Type B pancreatic cell (in vitro differentiated cells): ENCODE results near the gene PNLIPRP2. TPM values are rescaled to one million over a fixed set of nuclear protein-coding genes. Genes with fewer than 3 reads are reported as not detected.

Experiments used
- DNase-seq: peaks from one replicate; pipeline ENCODE4 v3.0.0; 2021; ENCODE audit warnings: mixed read lengths; ENCODE audit not compliant: unreplicated experiment; ENCODE audit errors: extremely low spot score
- H3K27ac Mint-ChIP-seq: 2 replicates; pipeline ENCODE4 v1.8.0; 2021; ENCODE audit warnings: mild to moderate bottlenecking, mixed read lengths
- H3K27me3 Mint-ChIP-seq: 2 replicates; pipeline ENCODE4 v1.8.0; 2021; ENCODE audit warnings: mixed read lengths
- H3K36me3 Mint-ChIP-seq: 2 replicates; pipeline ENCODE4 v1.8.0; 2021; ENCODE audit warnings: mixed read lengths
- H3K4me1 Mint-ChIP-seq: one replicate; pipeline ENCODE4 v1.8.0; 2021; ENCODE audit warnings: mixed read lengths; ENCODE audit not compliant: unreplicated experiment
- H3K4me3 Mint-ChIP-seq: 2 replicates; pipeline ENCODE4 v1.8.0; 2021; ENCODE audit warnings: mild to moderate bottlenecking, mixed read lengths
- H3K9me3 Mint-ChIP-seq: 2 replicates; pipeline ENCODE4 v1.8.0; 2021; ENCODE audit warnings: mixed read lengths
- CTCF ChIP-seq: fragments of 200-600 bp; sonication (generic); conservative IDR thresholded peaks from 2 replicates; pipeline ENCODE4 v1.5.0; 2021; ENCODE audit warnings: antibody characterized with exemption, mild to moderate bottlenecking
- total RNA-seq: library from RNA; stranded (reverse); gene quantifications from 2 replicates; pipeline ENCODE4 v1.2.1, GENCODE V29; 2021; ENCODE audit warnings: low replicate concordance

Gene PNLIPRP2
- total RNA-seq, 1 donor from 2014 or later = 1.2 TPM

DNA sequence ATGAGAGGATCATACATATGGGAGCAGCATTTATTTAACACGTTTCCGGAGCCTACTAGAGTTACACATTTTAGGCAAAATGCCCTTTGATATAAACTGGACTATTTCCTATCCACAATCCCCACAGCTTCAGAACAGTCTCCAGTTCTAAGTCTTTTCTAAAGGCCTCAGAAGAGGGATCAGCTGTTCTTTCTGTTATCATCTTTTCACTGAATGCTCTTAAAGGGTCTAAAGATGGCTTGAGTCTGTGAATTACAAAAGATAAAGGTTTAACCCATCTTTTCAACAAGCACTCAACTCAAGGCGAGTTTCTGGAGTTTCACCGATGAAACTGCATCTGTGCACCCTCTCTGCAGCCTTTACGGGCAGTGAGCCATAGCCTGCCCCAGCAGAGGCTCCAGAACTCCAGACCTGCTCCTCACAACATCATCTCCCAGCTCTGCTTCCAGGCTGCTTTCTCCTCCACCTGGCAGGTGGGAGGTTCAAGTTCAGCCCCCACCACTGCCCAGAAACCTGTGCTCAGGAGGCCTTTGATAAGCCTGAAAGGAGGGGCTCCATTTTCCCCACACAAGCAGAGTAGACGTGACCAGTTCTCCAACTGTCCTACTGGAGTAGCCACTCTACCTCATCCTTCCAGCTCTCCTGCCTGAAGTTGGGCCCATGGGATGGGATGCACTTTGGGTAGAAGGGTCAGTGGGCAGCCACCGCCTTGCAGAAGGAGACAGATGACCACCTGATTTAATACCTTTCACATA lies 68.2 kb downstream of the PNLIPRP2 start:
- Mint-ChIP-seq H3K9me3 (no peaks in the 10 kb centered on the region), H3K27ac (no peak overlapping the region), H3K36me3 (peaks cover 4% of the 10 kb centered on the region), H3K27me3 (peaks cover 3% of the 10 kb centered on the region), H3K4me1 (peaks cover 9% of the 10 kb centered on the region), H3K4me3 (no peak overlapping the region)
- DNase-seq = no peak
- TF ChIP-seq CTCF = no peak

- Mint-ChIP-seq H3K9me3 (no peaks in the 10 kb centered on the region), H3K27me3 (peaks cover 3% of the 10 kb centered on the region), H3K27ac (no peak overlapping the region), H3K4me3 (no peak overlapping the region), H3K36me3 (peaks cover 4% of the 10 kb centered on the region), H3K4me1 (peaks cover 17% of the 10 kb centered on the region)
- DNase-seq = no peak
- no peak for TF ChIP-seq CTCF
Observed at GRCh38 chr10:116689744-116690143, 69.0 kb downstream of the PNLIPRP2 start.

DNA sequence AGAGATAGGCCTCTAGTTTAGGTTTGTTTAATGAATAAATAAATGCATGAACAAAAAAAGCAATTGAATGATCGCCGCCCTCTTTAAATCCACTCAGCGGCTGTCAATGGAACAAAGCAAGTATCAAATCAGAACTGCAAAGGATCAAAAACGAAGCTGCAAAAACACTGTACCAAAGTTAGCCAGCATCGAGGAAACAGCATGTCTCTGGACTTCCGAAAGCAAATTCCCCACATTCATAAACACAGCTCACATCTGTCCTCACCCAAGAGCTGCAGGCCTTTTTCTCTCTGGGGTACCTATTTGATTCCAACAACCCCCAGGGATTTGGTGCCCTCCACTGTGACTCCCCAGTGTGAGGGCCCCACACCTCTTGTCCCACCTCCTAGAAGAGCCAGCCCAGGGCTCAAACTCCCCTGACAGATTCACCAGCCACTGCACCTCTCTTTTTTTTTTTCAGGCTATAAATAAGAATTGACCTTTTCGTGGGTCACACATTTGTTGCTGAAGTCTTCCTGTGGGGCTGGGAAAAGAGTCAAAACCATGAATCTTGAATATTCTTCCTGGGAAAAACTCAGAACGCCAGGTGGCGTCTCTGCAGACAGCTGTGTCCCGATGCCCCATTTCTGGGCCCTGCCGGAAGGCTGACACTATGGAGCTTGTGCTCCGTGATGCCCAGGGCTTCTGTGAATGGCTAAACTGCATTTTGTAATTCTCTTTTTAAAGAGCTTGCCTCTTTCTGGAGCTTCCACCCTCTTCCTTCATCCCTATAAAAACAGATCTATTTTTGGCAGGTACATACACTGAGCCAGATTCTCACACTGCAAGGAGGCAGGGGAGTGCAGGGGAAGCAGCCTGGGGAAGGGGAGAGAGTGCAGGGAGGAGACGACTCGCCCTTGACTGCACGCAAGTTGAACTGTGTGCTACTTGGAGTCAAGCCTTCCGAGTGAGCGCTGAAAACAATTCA lies 69.9 kb downstream of the PNLIPRP2 start:
- Mint-ChIP-seq H3K36me3 (peaks cover 4% of the 10 kb centered on the region), H3K27me3 (peaks cover 3% of the 10 kb centered on the region), H3K27ac (no peak overlapping the region), H3K4me3 (no peak overlapping the region), H3K9me3 (no peaks in the 10 kb centered on the region), H3K4me1 (peaks cover 21% of the 10 kb centered on the region)
- DNase-seq = no peak
- TF ChIP-seq CTCF = peak; percentile 66

GRCh38 chr10:116691635-116692034 lies 70.9 kb downstream of the PNLIPRP2 start:
- H3K9me3 Mint-ChIP-seq = no peaks in the 10 kb centered on the region
- H3K4me1 Mint-ChIP-seq = peaks cover 21% of the 10 kb centered on the region
- no peak for TF ChIP-seq CTCF
- peaks cover 4% of the 10 kb centered on the region for H3K36me3 Mint-ChIP-seq
- DNase-seq = no peak
- no peak overlapping the region for H3K4me3 Mint-ChIP-seq
- H3K27me3 Mint-ChIP-seq = peaks cover 3% of the 10 kb centered on the region
- no peak overlapping the region for H3K27ac Mint-ChIP-seq

- TF ChIP-seq CTCF = no peak
- Mint-ChIP-seq H3K27ac (no peak overlapping the region), H3K4me3 (no peak overlapping the region), H3K27me3 (peaks cover 6% of the 10 kb centered on the region), H3K9me3 (no peaks in the 10 kb centered on the region), H3K4me1 (peaks cover 21% of the 10 kb centered on the region), H3K36me3 (peaks cover 4% of the 10 kb centered on the region)
- no peak for DNase-seq
Observed at GRCh38 chr10:116692225-116692624, 71.5 kb downstream of the PNLIPRP2 start.
